Measurements from ENCODE around the gene GATAD2B.

GATAD2B gene

GRCh38 chr1:153932156-153933131, 9.7 kb upstream of the GATAD2B start:
- H3K27me3 ChIP-seq (ENCODE audit: insufficient read depth, low read length, poor library complexity) = no peaks in the 10 kb centered on the region
- H3K9ac ChIP-seq (ENCODE audit: low read length) = no peak overlapping the region
- H2BK15ac ChIP-seq (replicated peaks; ENCODE audit: low read depth) = no peak overlapping the region
- peaks cover 14% of the 10 kb centered on the region for H3K36me3 ChIP-seq (ENCODE audit: control insufficient read depth, insufficient read depth, low read length)
- no peak overlapping the region for H2BK120ac ChIP-seq (ENCODE audit: low read depth, low read length)
- H3K27ac ChIP-seq (ENCODE audit: low read depth, low read length) = no peak overlapping the region
- H2AK5ac ChIP-seq (ENCODE audit: low read length) = no peak overlapping the region
- DNase-seq = no peak
- no peak overlapping the region for H2BK5ac ChIP-seq (ENCODE audit: low read length)
- no CpG with 5 or more reads among the region's 18 CpGs for WGBS (ENCODE audit: extremely low coverage, insufficient coverage, low lambda C conversion rate)
- no peak overlapping the region for H3K4me2 ChIP-seq (ENCODE audit: low read length)
- H4K8ac ChIP-seq (ENCODE audit: low read depth, low read length) = no peak overlapping the region
- no peak overlapping the region for H3K23ac ChIP-seq (ENCODE audit: low read length)
- no peaks in the 10 kb centered on the region for H3K79me1 ChIP-seq (ENCODE audit: low read length)
- no peaks in the 10 kb centered on the region for H3K4me1 ChIP-seq (ENCODE audit: control insufficient read depth, low read depth, low read length)
- no peak overlapping the region for H3K56ac ChIP-seq (ENCODE audit: low read length)
- H3K18ac ChIP-seq (ENCODE audit: low read length) = no peak overlapping the region
- H3K4me3 ChIP-seq (ENCODE audit: low read length) = no peak overlapping the region
- H3K79me2 ChIP-seq (ENCODE audit: control insufficient read depth, insufficient read depth, low read length) = no peaks in the 10 kb centered on the region
- H4K5ac ChIP-seq (ENCODE audit: low read length) = no peak overlapping the region
- no peak overlapping the region for H3K4ac ChIP-seq (ENCODE audit: low read depth, low read length)

- Histone ChIP-seq H3K4me1 (ENCODE audit: control insufficient read depth, low read depth, low read length) (no peaks in the 10 kb centered on the region), H3K79me2 (ENCODE audit: control insufficient read depth, insufficient read depth, low read length) (no peaks in the 10 kb centered on the region), H2BK5ac (ENCODE audit: low read length) (no peak overlapping the region), H3K27ac (ENCODE audit: low read depth, low read length) (no peak overlapping the region), H3K27me3 (ENCODE audit: insufficient read depth, low read length, poor library complexity) (no peaks in the 10 kb centered on the region), H3K4ac (ENCODE audit: low read depth, low read length) (no peak overlapping the region), H3K56ac (ENCODE audit: low read length) (no peak overlapping the region), H2AK5ac (ENCODE audit: low read length) (no peak overlapping the region), H4K5ac (ENCODE audit: low read length) (no peak overlapping the region), H2BK120ac (ENCODE audit: low read depth, low read length) (no peak overlapping the region), H3K9ac (ENCODE audit: low read length) (no peak overlapping the region), H3K4me3 (ENCODE audit: low read length) (no peak overlapping the region), H3K23ac (ENCODE audit: low read length) (no peak overlapping the region), H3K36me3 (ENCODE audit: control insufficient read depth, insufficient read depth, low read length) (peaks cover 4% of the 10 kb centered on the region), H3K4me2 (ENCODE audit: low read length) (no peak overlapping the region), H3K18ac (ENCODE audit: low read length) (no peak overlapping the region), H2BK15ac (replicated peaks; ENCODE audit: low read depth) (no peak overlapping the region), H4K8ac (ENCODE audit: low read depth, low read length) (no peak overlapping the region), H3K79me1 (ENCODE audit: low read length) (no peaks in the 10 kb centered on the region)
- WGBS (ENCODE audit: extremely low coverage, insufficient coverage, low lambda C conversion rate) = no CpG with 5 or more reads among the region's 14 CpGs
- DNase-seq = no peak
These were observed 7.5 kb upstream of the GATAD2B start for GRCh38 chr1:153929981-153930948.

- H2AK5ac ChIP-seq (ENCODE audit: low read length) = no peak overlapping the region
- H2BK120ac ChIP-seq (ENCODE audit: low read depth, low read length) = no peak overlapping the region
- H3K27me3 ChIP-seq (ENCODE audit: insufficient read depth, low read length, poor library complexity) = no peaks in the 10 kb centered on the region
- no peak for DNase-seq
- no peak overlapping the region for H3K4me2 ChIP-seq (ENCODE audit: low read length)
- no peak overlapping the region for H3K4ac ChIP-seq (ENCODE audit: low read depth, low read length)
- no peak overlapping the region for H3K56ac ChIP-seq (ENCODE audit: low read length)
- no peak overlapping the region for H3K18ac ChIP-seq (ENCODE audit: low read length)
- H2BK5ac ChIP-seq (ENCODE audit: low read length) = no peak overlapping the region
- no peak overlapping the region for H3K9ac ChIP-seq (ENCODE audit: low read length)
- H3K4me1 ChIP-seq (ENCODE audit: control insufficient read depth, low read depth, low read length) = no peaks in the 10 kb centered on the region
- no CpG with 5 or more reads among the region's 5 CpGs for WGBS (ENCODE audit: extremely low coverage, insufficient coverage, low lambda C conversion rate)
- H3K4me3 ChIP-seq (ENCODE audit: low read length) = no peak overlapping the region
- peaks cover 3% of the 10 kb centered on the region for H3K36me3 ChIP-seq (ENCODE audit: control insufficient read depth, insufficient read depth, low read length)
- no peak overlapping the region for H4K5ac ChIP-seq (ENCODE audit: low read length)
- no peak overlapping the region for H2BK15ac ChIP-seq (replicated peaks; ENCODE audit: low read depth)
- no peaks in the 10 kb centered on the region for H3K79me1 ChIP-seq (ENCODE audit: low read length)
- no peak overlapping the region for H3K23ac ChIP-seq (ENCODE audit: low read length)
- H3K79me2 ChIP-seq (ENCODE audit: control insufficient read depth, insufficient read depth, low read length) = no peaks in the 10 kb centered on the region
- H4K8ac ChIP-seq (ENCODE audit: low read depth, low read length) = no peak overlapping the region
- no peak overlapping the region for H3K27ac ChIP-seq (ENCODE audit: low read depth, low read length)
These were observed 6.7 kb upstream of the GATAD2B start for GRCh38 chr1:153929426-153929825.

GRCh38 chr1:153928791-153929341, 6.1 kb upstream of the GATAD2B start:
- H3K9ac ChIP-seq (ENCODE audit: low read length) = no peak overlapping the region
- no peak overlapping the region for H2AK5ac ChIP-seq (ENCODE audit: low read length)
- H4K8ac ChIP-seq (ENCODE audit: low read depth, low read length) = no peak overlapping the region
- WGBS (ENCODE audit: extremely low coverage, insufficient coverage, low lambda C conversion rate) = no CpG with 5 or more reads among the region's 4 CpGs
- H2BK5ac ChIP-seq (ENCODE audit: low read length) = no peak overlapping the region
- no peak overlapping the region for H4K5ac ChIP-seq (ENCODE audit: low read length)
- H3K36me3 ChIP-seq (ENCODE audit: control insufficient read depth, insufficient read depth, low read length) = peaks cover 3% of the 10 kb centered on the region
- no peak for DNase-seq
- no peaks in the 10 kb centered on the region for H3K27me3 ChIP-seq (ENCODE audit: insufficient read depth, low read length, poor library complexity)
- H3K79me1 ChIP-seq (ENCODE audit: low read length) = no peaks in the 10 kb centered on the region
- no peak overlapping the region for H2BK120ac ChIP-seq (ENCODE audit: low read depth, low read length)
- no peak overlapping the region for H2BK15ac ChIP-seq (replicated peaks; ENCODE audit: low read depth)
- H3K4me1 ChIP-seq (ENCODE audit: control insufficient read depth, low read depth, low read length) = no peaks in the 10 kb centered on the region
- no peak overlapping the region for H3K4ac ChIP-seq (ENCODE audit: low read depth, low read length)
- H3K23ac ChIP-seq (ENCODE audit: low read length) = no peak overlapping the region
- no peak overlapping the region for H3K4me3 ChIP-seq (ENCODE audit: low read length)
- H3K79me2 ChIP-seq (ENCODE audit: control insufficient read depth, insufficient read depth, low read length) = no peaks in the 10 kb centered on the region
- H3K56ac ChIP-seq (ENCODE audit: low read length) = no peak overlapping the region
- no peak overlapping the region for H3K27ac ChIP-seq (ENCODE audit: low read depth, low read length)
- H3K18ac ChIP-seq (ENCODE audit: low read length) = no peak overlapping the region
- no peak overlapping the region for H3K4me2 ChIP-seq (ENCODE audit: low read length)

GRCh38 chr1:153928245-153928644, 5.5 kb upstream of the GATAD2B start:
- Histone ChIP-seq H3K4me1 (ENCODE audit: control insufficient read depth, low read depth, low read length) (no peaks in the 10 kb centered on the region), H3K36me3 (ENCODE audit: control insufficient read depth, insufficient read depth, low read length) (peaks cover 3% of the 10 kb centered on the region), H2BK5ac (ENCODE audit: low read length) (no peak overlapping the region), H2AK5ac (ENCODE audit: low read length) (no peak overlapping the region), H3K23ac (ENCODE audit: low read length) (no peak overlapping the region), H3K27ac (ENCODE audit: low read depth, low read length) (no peak overlapping the region), H3K4me3 (ENCODE audit: low read length) (no peak overlapping the region), H3K4ac (ENCODE audit: low read depth, low read length) (no peak overlapping the region), H4K5ac (ENCODE audit: low read length) (no peak overlapping the region), H3K9ac (ENCODE audit: low read length) (no peak overlapping the region), H3K27me3 (ENCODE audit: insufficient read depth, low read length, poor library complexity) (no peaks in the 10 kb centered on the region), H4K8ac (ENCODE audit: low read depth, low read length) (no peak overlapping the region), H3K56ac (ENCODE audit: low read length) (no peak overlapping the region), H2BK120ac (ENCODE audit: low read depth, low read length) (no peak overlapping the region), H3K79me1 (ENCODE audit: low read length) (no peaks in the 10 kb centered on the region), H3K18ac (ENCODE audit: low read length) (no peak overlapping the region), H2BK15ac (replicated peaks; ENCODE audit: low read depth) (no peak overlapping the region), H3K4me2 (ENCODE audit: low read length) (no peak overlapping the region), H3K79me2 (ENCODE audit: control insufficient read depth, insufficient read depth, low read length) (no peaks in the 10 kb centered on the region)
- DNase-seq = no peak
- WGBS (ENCODE audit: extremely low coverage, insufficient coverage, low lambda C conversion rate) = no CpG with 5 or more reads among the region's 1 CpG

All from mesendoderm (in vitro differentiated cells).